ENCODE data around the gene SPESP1.

The SPESP1 gene

GRCh38 chr15:68985361-68985891 lies 55.1 kb downstream of the SPESP1 start:
- H3K4me3 ChIP-seq (ENCODE audit: low read depth, low read length): no peak overlapping the region
- no peak for DNase-seq (ENCODE audit: low read depth)
- TF ChIP-seq, protein P1, sequence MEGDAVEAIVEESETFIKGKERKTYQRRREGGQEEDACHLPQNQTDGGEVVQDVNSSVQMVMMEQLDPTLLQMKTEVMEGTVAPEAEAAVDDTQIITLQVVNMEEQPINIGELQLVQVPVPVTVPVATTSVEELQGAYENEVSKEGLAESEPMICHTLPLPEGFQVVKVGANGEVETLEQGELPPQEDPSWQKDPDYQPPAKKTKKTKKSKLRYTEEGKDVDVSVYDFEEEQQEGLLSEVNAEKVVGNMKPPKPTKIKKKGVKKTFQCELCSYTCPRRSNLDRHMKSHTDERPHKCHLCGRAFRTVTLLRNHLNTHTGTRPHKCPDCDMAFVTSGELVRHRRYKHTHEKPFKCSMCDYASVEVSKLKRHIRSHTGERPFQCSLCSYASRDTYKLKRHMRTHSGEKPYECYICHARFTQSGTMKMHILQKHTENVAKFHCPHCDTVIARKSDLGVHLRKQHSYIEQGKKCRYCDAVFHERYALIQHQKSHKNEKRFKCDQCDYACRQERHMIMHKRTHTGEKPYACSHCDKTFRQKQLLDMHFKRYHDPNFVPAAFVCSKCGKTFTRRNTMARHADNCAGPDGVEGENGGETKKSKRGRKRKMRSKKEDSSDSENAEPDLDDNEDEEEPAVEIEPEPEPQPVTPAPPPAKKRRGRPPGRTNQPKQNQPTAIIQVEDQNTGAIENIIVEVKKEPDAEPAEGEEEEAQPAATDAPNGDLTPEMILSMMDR (IDR thresholded peaks at IDR 0.05; ENCODE audit: control insufficient read depth, extremely low read depth, insufficient read depth): no peak

DNA sequence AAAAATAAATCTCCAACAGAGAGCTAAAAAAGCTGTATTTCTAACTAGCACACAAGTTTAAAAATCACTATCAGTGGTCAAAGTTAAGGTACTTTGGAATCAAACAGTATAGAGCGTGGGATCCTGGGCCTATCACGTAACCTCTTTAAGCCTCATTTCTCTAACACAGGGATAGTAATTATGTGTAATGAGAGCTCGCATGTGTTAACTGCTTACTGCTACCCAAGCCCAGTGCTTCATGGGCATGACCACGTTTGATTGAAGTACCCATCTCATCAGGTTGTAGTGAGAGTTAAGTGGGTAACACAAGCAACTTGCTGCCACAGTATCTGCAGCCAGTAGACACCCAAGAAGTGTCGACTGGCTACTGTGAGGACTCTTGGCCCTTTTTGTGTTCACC lies 56.0 kb downstream of the SPESP1 start:
- no peak for DNase-seq (ENCODE audit: low read depth)
- TF ChIP-seq, protein P1 (IDR thresholded peaks at IDR 0.05; ENCODE audit: control insufficient read depth, extremely low read depth, insufficient read depth): no peak
- H3K4me3 ChIP-seq (ENCODE audit: low read depth, low read length): no peak overlapping the region

GRCh38 chr15:68987120-68987519 lies 56.8 kb downstream of the SPESP1 start:
- DNase-seq (ENCODE audit: low read depth): no peak
- H3K4me3 ChIP-seq (ENCODE audit: low read depth, low read length): no peak overlapping the region
- TF ChIP-seq, protein P1 (IDR thresholded peaks at IDR 0.05; ENCODE audit: control insufficient read depth, extremely low read depth, insufficient read depth): no peak

DNA sequence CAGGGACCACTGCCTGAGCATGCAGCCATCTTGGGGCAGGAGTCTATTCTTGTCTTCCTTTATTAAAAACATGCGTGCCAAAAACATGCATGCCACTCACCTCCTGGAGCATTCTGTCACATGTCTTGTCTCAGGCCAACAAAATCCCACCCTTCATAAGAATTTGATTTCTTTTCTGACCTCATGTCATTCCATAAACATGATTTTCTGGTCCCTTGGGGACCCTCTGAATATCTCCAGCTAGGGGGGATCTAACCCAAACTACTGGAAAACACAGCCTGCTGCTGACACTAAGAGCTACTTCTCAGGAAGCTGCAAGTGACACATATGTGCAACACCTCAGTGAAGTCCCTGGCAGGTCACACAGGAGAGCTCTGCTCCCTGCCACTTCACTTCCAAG lies 57.4 kb downstream of the SPESP1 start:
- TF ChIP-seq, protein P1 (IDR thresholded peaks at IDR 0.05; ENCODE audit: control insufficient read depth, extremely low read depth, insufficient read depth): no peak
- no peak overlapping the region for H3K4me3 ChIP-seq (ENCODE audit: low read depth, low read length)
- no peak for DNase-seq (ENCODE audit: low read depth)

GRCh38 chr15:68989541-68990230 lies 59.4 kb downstream of the SPESP1 start:
- no peak for DNase-seq (ENCODE audit: low read depth)
- TF ChIP-seq, protein P1 (IDR thresholded peaks at IDR 0.05; ENCODE audit: control insufficient read depth, extremely low read depth, insufficient read depth): no peak

GRCh38 chr15:68990231-68990991 lies 60.1 kb downstream of the SPESP1 start:
- TF ChIP-seq, protein P1 (IDR thresholded peaks at IDR 0.05; ENCODE audit: control insufficient read depth, extremely low read depth, insufficient read depth): no peak
- no peak for DNase-seq (ENCODE audit: low read depth)
- no peak overlapping the region for H3K4me3 ChIP-seq (ENCODE audit: low read depth, low read length)

More at GRCh38 chr15:68989541-68990230, 59.4 kb downstream of the SPESP1 start:
- H3K4me3 ChIP-seq (ENCODE audit: low read depth, low read length): no peak overlapping the region
